Measurements from ENCODE around the gene SLITRK1. TPM values are rescaled to one million over a fixed set of nuclear protein-coding genes. Genes with fewer than 3 reads are reported as not detected.

The SLITRK1 gene
- total and polyA plus RNA-seq, 2 donors (not counting 3 experiments of a cell fraction or from before 2014, with no cell fraction given) = not detected

DNA sequence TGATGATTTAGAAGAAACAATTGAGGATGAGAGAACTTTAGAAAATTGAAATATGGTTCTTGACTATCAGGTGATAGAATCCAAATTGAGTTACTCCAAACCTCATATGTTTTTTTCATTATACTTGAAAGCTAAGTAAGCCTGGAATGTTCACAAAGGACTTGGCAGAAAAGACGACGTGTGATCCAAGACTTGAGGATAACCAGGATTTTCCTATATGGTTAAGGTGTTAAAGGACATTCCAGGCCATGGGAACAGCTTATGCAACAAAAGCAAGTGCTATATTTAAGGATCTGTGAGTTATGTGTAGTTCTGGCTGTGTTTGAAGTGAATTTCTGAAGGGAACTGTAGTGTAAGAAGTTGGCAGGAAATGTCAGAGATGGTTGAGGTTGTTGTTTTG lies 52.5 kb downstream of the SLITRK1 start:
- CTCF ChIA-PET = no interaction called here
- H3K79me2 ChIP-seq (ENCODE audit: control insufficient read depth, insufficient read depth, low read length) = no peaks in the 10 kb centered on the region
- H3K9me3 ChIP-seq (replicated peaks; ENCODE audit: control insufficient read depth, insufficient read depth, low read length) = peaks cover 4% of the 10 kb centered on the region
- DNase-seq (ENCODE audit: low read depth, low spot score) (no peak), FAIRE-seq (no peak)
- no peaks in the 10 kb centered on the region for H3K36me3 ChIP-seq (ENCODE audit: control insufficient read depth in 2 of 2, extremely low read depth in 1 of 2, insufficient read depth in 2 of 2, low read length in 2 of 2)
- H4K20me1 ChIP-seq (replicated peaks; ENCODE audit: control insufficient read depth, extremely low read depth, insufficient read depth, low read length) = no peaks in the 10 kb centered on the region
- H3K4me2 ChIP-seq (ENCODE audit: insufficient read depth, low read length) = no peak overlapping the region
- no peak overlapping the region for H3K9ac ChIP-seq (replicated peaks; ENCODE audit: extremely low read depth, insufficient read depth, low read length)
- no peak for TF ChIP-seq FOS (IDR thresholded peaks at IDR 0.05; ENCODE audit: borderline replicate concordance, insufficient read depth, low read length)
- no peak for TF ChIP-seq JUN (IDR thresholded peaks at IDR 0.05; ENCODE audit: borderline replicate concordance, insufficient read depth, insufficient read length, low read depth)
- no peak for TF ChIP-seq EZH2 (IDR thresholded peaks at IDR 0.05; ENCODE audit: borderline replicate concordance, low read depth, low read length, severe bottlenecking)
- TF ChIP-seq, protein P1, sequence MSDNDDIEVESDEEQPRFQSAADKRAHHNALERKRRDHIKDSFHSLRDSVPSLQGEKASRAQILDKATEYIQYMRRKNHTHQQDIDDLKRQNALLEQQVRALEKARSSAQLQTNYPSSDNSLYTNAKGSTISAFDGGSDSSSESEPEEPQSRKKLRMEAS (IDR thresholded peaks at IDR 0.05; ENCODE audit: insufficient read depth, insufficient read length) = no peak
- TF ChIP-seq POLR2A (IDR thresholded peaks at IDR 0.05; ENCODE audit: low read depth, low read length) = no peak
- TF ChIP-seq, protein P2, sequence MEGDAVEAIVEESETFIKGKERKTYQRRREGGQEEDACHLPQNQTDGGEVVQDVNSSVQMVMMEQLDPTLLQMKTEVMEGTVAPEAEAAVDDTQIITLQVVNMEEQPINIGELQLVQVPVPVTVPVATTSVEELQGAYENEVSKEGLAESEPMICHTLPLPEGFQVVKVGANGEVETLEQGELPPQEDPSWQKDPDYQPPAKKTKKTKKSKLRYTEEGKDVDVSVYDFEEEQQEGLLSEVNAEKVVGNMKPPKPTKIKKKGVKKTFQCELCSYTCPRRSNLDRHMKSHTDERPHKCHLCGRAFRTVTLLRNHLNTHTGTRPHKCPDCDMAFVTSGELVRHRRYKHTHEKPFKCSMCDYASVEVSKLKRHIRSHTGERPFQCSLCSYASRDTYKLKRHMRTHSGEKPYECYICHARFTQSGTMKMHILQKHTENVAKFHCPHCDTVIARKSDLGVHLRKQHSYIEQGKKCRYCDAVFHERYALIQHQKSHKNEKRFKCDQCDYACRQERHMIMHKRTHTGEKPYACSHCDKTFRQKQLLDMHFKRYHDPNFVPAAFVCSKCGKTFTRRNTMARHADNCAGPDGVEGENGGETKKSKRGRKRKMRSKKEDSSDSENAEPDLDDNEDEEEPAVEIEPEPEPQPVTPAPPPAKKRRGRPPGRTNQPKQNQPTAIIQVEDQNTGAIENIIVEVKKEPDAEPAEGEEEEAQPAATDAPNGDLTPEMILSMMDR (IDR thresholded peaks at IDR 0.05; ENCODE audit: extremely low read depth in 1 of 2, insufficient read depth in 1 of 2, low read depth in 1 of 2, low read length in 2 of 2) = no peak
- no peak for TF ChIP-seq MYC (IDR thresholded peaks at IDR 0.05; ENCODE audit: low read depth, low read length)
- no peak for TF ChIP-seq GATA2 (IDR thresholded peaks at IDR 0.05; ENCODE audit: insufficient read depth, insufficient read length, low read depth, low read length)
- TF ChIP-seq POLR2AphosphoS5 (IDR thresholded peaks at IDR 0.05; ENCODE audit: insufficient read depth, low read depth, low read length) = no peak
- intact Hi-C loops (cut with micrococcal nuclease) = no loop called here
- BruUV-seq (replicated peaks) = no TSS peak
- no peaks in the 10 kb centered on the region for H3K27me3 ChIP-seq (ENCODE audit: control insufficient read depth in 2 of 2, insufficient read depth in 2 of 2, low read length in 2 of 2)
- H2AFZ ChIP-seq (ENCODE audit: low read depth, low read length) = no peak overlapping the region
- POLR2A ChIA-PET = no interaction called here
- H3K4me3 ChIP-seq (replicated peaks in 1 of 3; ENCODE audit: insufficient read depth in 1 of 3, low read depth in 1 of 3, low read length in 3 of 3) = no peak overlapping the region
- H3K4me1 ChIP-seq (ENCODE audit: control insufficient read depth, extremely low read depth, insufficient read depth, low read length) = no peaks in the 10 kb centered on the region
- no peak overlapping the region for H3K27ac ChIP-seq (ENCODE audit: insufficient read depth, low read depth, low read length)
- no peaks in the 10 kb centered on the region for H3K9me1 ChIP-seq (replicated peaks; ENCODE audit: control insufficient read depth, extremely low read depth, insufficient read depth, low read length)
- dilution Hi-C loops (cut with MboI; ENCODE audit: extremely low pct_ligation_motif_present, low sequenced_read_pairs) = no loop called here

All from endothelial cell of umbilical vein (primary cell).